ENCODE data around the gene ZNF625. TPM values are rescaled to one million over a fixed set of nuclear protein-coding genes. Genes with fewer than 3 reads are reported as not detected.

Gene ZNF625
- total and polyA plus RNA-seq, 2 experiments from 2014 or later, result 12.9 to 18.6 TPM

- Histone ChIP-seq H4K20me1 (replicated peaks; ENCODE audit: insufficient read depth) (peaks cover 7% of the 10 kb centered on the region; the same call in 1 of the 2 replicates), H3K27ac (ENCODE audit: low read depth) (no peak overlapping the region), H3K4me3 (no peak overlapping the region), H3K4me2 (no peak overlapping the region), H2AFZ (no peak overlapping the region), H3K36me3 (ENCODE audit: insufficient read depth) (peaks cover 6% of the 10 kb centered on the region; the same call in 1 of the 2 replicates), H3F3A (replicated peaks; ENCODE audit: low read depth) (no peaks in the 10 kb centered on the region), H3K9me2 (ENCODE audit: insufficient read depth) (no peaks in the 10 kb centered on the region), H3K27me3 (ENCODE audit: insufficient read depth) (no peaks in the 10 kb centered on the region), H3K79me2 (replicated peaks; ENCODE audit: insufficient read depth) (peaks cover 32% of the 10 kb centered on the region), H3K4me1 (ENCODE audit: insufficient read depth) (no peaks in the 10 kb centered on the region)
- peaks cover 3% of the 10 kb centered on the region for H3K27me3 Mint-ChIP-seq (ENCODE audit: insufficient read depth, low read depth, poor library complexity)
- no peak for ATAC-seq
- DNase-seq (ENCODE audit: low spot score), result no peak
- peaks cover 95% of the 10 kb centered on the region for H3K9me3 Mint-ChIP-seq
- no peak for TF ChIP-seq ZNF462 (CRISPR knock-in tag; IDR thresholded peaks at IDR 0.05)
- TF ChIP-seq CREB1 (CRISPR knock-in tag; IDR thresholded peaks at IDR 0.05; ENCODE audit: low read depth), result no peak
- no peak for TF ChIP-seq POLR2AphosphoS5 (IDR thresholded peaks at IDR 0.05; ENCODE audit: low read depth)
- TF ChIP-seq EZH2 (IDR thresholded peaks at IDR 0.05; ENCODE audit: low read depth, unreplicated experiment), result no peak
- TF ChIP-seq STAT1 (IDR thresholded peaks at IDR 0.05; ENCODE audit: unreplicated experiment), result no peak
- no peak for TF ChIP-seq ZNF114 (CRISPR knock-in tag; IDR thresholded peaks at IDR 0.05)
- TF ChIP-seq ZNF331 (CRISPR knock-in tag; IDR thresholded peaks at IDR 0.05; ENCODE audit: low read depth), result no peak
- no peak for TF ChIP-seq NANOG (IDR thresholded peaks at IDR 0.05; ENCODE audit: borderline replicate concordance)
- no peak for TF ChIP-seq JUNB (IDR thresholded peaks at IDR 0.05; ENCODE audit: unreplicated experiment)
- no peak for TF ChIP-seq ETS1 (IDR thresholded peaks at IDR 0.05)
- H3K4me1 Mint-ChIP-seq, result no peaks in the 10 kb centered on the region
- H3K4me3 Mint-ChIP-seq, result no peak overlapping the region
- H3K36me3 Mint-ChIP-seq (ENCODE audit: low read depth), result peaks cover 63% of the 10 kb centered on the region
- no peak overlapping the region for H3K27ac Mint-ChIP-seq
Measured at GRCh38 chr19:12198136-12198535, 41.6 kb upstream of the ZNF625 start.
